Transverse colon (tissue), 4 donors: Measurements from ENCODE around the gene NBEA.

Experiments
- CTCF ChIP-seq, 5 experiments: fragments of 200-600 bp in 3 of 5; fragments of 450-650 bp in 2 of 5; sonication (generic) in 3 of 5; IDR thresholded peaks; 1 replicate in 2 of 5; 2 replicates in 3 of 5; pipeline ENCODE4 v1.5.1; 2016 to 2017; ENCODE audit warnings: antibody characterized with exemption in 5 of 5, inconsistent platforms in 3 of 5, mild to moderate bottlenecking in 2 of 5, moderate library complexity in 1 of 5
- EP300 ChIP-seq: sonication (generic); formaldehyde crosslinking; IDR thresholded peaks from one replicate; pipeline ENCODE4 v1.6.1; 2017; ENCODE audit warnings: antibody characterized with exemption, low read depth
- POLR2A ChIP-seq: fragments of 450-650 bp; IDR thresholded peaks from one replicate; pipeline ENCODE4 v1.6.1; 2016; ENCODE audit warnings: antibody characterized with exemption, mild to moderate bottlenecking, moderate library complexity
- POLR2AphosphoS5 ChIP-seq, 3 donors: sonication (generic); formaldehyde crosslinking; IDR thresholded peaks; one replicate each; pipeline ENCODE4 v1.6.1; 2016; ENCODE audit warnings: antibody characterized with exemption in 3 of 3

- TF ChIP-seq CTCF (IDR thresholded peaks at IDR 0.05) (no peak), POLR2A (no peak), EP300 (no peak), POLR2AphosphoS5 (IDR thresholded peaks at IDR 0.05) (no peak)
Observed at GRCh38 chr13:35483761-35484160, 541.7 kb downstream of the NBEA start.
